HEK293 (cell line): ENCODE data around the gene PACS1.

ENCODE experiments used
- ATF2 ChIP-seq: fragments of 450-650 bp; formaldehyde crosslinking; IDR thresholded peaks from 2 replicates; pipeline ENCODE4 v1.5.1; 2016; ENCODE audit warnings: missing biosample characterization, missing genetic modification characterization, low read depth
- CTCF ChIP-seq: fragments of 450-650 bp; formaldehyde crosslinking; IDR thresholded peaks from 2 replicates; pipeline ENCODE4 v1.5.1; 2016; ENCODE audit warnings: missing biosample characterization, missing genetic modification characterization
- KLF9 ChIP-seq: fragments of 450-650 bp; formaldehyde crosslinking; IDR thresholded peaks from 2 replicates; pipeline ENCODE4 v1.5.1; 2016; ENCODE audit warnings: missing biosample characterization, missing genetic modification characterization, low read depth
- MYNN ChIP-seq: fragments of 450-650 bp; formaldehyde crosslinking; IDR thresholded peaks from 2 replicates; pipeline ENCODE4 v1.5.1; 2016; ENCODE audit warnings: missing biosample characterization, missing genetic modification characterization, borderline replicate concordance
- PBX3 ChIP-seq: sonication (generic); formaldehyde crosslinking; IDR thresholded peaks from 2 replicates; pipeline ENCODE4 v1.8.1; 2022; ENCODE audit warnings: mild to moderate bottlenecking, moderate library complexity, missing genetic modification reagents
- SP2 ChIP-seq: fragments of 450-650 bp; formaldehyde crosslinking; IDR thresholded peaks from 2 replicates; pipeline ENCODE4 v1.5.1; 2016; ENCODE audit warnings: missing biosample characterization, missing genetic modification characterization
- YY2 ChIP-seq: fragments of 450-650 bp; formaldehyde crosslinking; IDR thresholded peaks from 2 replicates; pipeline ENCODE4 v1.5.1; 2016; ENCODE audit warnings: missing biosample characterization, missing genetic modification characterization
- ZFP37 ChIP-seq: fragments of 450-650 bp; formaldehyde crosslinking; IDR thresholded peaks from 2 replicates; pipeline ENCODE4 v1.5.1; 2016; ENCODE audit warnings: missing biosample characterization, missing genetic modification characterization
- ZNF157 ChIP-seq: fragments of 450-650 bp; formaldehyde crosslinking; IDR thresholded peaks from 2 replicates; pipeline ENCODE4 v1.5.1; 2016; ENCODE audit warnings: missing biosample characterization, missing genetic modification characterization
- ZNF174 ChIP-seq: fragments of 450-650 bp; formaldehyde crosslinking; IDR thresholded peaks from 2 replicates; pipeline ENCODE4 v1.5.0; 2017; ENCODE audit warnings: missing biosample characterization, mild to moderate bottlenecking, missing genetic modification characterization
- ZNF239 ChIP-seq: fragments of 450-650 bp; formaldehyde crosslinking; IDR thresholded peaks from 2 replicates; pipeline ENCODE4 v1.5.1; 2016; ENCODE audit warnings: missing biosample characterization, missing genetic modification characterization
- ZNF362 ChIP-seq: fragments of 450-650 bp; formaldehyde crosslinking; IDR thresholded peaks from 2 replicates; pipeline ENCODE4 v1.5.1; 2016; ENCODE audit warnings: missing biosample characterization, missing genetic modification characterization

GRCh38 chr11:66259225-66259624, 189.2 kb downstream of the PACS1 start:
- TF ChIP-seq SP2 (no peak), MYNN (no peak), CTCF (tag by site-specific recombination) (no peak), YY2 (tag by site-specific recombination) (no peak), ZNF157 (tag by site-specific recombination) (no peak), ZFP37 (no peak), KLF9 (no peak), ZNF174 (no peak), ATF2 (tag by site-specific recombination) (no peak), ZNF362 (tag by site-specific recombination) (no peak), PBX3 (CRISPR knock-in tag) (no peak), ZNF239 (tag by site-specific recombination) (no peak)
